ENCODE measurements around the gene PHACTR4. TPM values are rescaled to one million over a fixed set of nuclear protein-coding genes. Genes with fewer than 3 reads are reported as not detected.
"Not testable (repeated sequence)": the region's sequence is repeated elsewhere in the genome, so short reads cannot be mapped to it uniquely, and the experiment has no call there.

The PHACTR4 gene
- total RNA-seq, 1 donor from 2014 or later = 14.9 TPM

DNA sequence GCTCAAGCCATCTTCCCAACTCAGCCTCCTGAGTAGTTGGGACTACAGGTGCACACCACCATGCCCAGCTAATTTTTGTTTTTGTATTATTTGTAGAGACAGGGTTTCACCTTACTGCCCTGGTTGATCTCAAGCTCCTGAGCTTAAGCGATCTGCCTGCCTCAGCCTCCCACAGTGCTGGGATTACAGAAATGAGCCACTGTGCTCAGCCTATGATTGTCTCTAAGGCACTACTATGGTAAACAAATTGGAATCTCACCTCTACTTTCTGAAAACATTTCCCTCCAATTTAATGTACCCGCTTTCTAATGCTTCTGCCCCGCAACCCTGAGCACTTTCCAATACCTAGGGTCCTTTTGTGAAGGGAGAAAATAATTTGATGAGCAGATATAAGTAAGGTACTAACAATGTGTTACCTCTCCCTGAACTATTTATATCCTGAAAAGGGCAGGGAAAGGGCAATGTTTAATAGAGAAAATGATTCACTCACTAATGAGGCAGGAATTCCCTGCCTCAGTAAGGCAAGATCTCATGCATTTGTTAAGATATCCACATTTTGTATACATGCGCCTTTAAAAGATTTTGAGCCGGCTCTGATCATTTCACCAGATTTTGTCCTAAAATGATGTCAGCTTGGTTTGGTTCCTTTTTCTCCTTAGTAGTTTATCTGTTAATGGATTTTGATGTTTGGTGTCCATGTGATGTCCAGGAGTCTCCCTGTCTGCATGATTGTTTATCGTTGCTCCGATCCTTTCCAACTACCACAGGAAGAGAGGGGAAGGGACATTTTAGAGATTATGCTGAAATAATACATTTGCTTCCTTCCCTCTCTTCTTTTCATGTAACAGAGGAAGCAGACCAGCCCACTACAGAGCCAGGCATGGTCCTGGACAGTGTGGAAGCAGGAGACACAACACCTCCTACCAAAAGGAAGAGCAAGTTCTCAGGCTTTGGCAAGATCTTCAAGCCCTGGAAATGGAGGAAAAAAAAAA is 89.0 kb downstream of the PHACTR4 start:
- DNase-seq (no peak), ATAC-seq (ENCODE audit: poor library complexity) (no peak)
- intact Hi-C loops (cut with DNase I) = no loop called here

DNA sequence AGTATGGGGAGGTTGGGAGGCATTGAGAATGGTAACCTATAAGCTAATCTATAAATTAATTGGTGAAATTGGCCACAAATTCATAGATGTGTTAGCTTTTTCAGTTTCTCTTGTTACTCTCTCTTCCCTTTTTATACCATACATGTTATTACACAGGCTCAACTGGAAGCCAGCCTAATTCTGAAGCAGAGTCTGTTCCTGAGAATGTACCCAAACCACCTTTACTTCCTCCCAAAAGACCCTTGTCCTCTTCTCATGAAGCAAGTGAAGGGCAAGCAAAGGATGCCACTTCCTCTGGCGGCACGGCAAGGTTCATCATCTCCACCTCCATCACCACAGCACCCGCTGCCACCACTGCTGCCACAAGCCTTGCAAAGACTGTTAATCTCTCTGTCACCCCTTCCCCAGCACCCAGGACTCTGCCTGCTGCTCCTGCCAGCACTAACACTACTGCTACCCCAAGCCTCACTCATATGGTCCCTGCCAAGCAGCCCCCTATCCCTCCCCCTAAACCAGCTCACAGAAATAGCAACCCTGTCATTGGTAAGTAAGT is 96.8 kb downstream of the PHACTR4 start:
- DNase-seq (no peak), ATAC-seq (ENCODE audit: poor library complexity) (no peak)
- intact Hi-C loops (cut with DNase I) = loop anchor here (5.0 kb wide), 1 partner anchor 54 kb away; no protein-coding TSS in a partner anchor

DNA sequence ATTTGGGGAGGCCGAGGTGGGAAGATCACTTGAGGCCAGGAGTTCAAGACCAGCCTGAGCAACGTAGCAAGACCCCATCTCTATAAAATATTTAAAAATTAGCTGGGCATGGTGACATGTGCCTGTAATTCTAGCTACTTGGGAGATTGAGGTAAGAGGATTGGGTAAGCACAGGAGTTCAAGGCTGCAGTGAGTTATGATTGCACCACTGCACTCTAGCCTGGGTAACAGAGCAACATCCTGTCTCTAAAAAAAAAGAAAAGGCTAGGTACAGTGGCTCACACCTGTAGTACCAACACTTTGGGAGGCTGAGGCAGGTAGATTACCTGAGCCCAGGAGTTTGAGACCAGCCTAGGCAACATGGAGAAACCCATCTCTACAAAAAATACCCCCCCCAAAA is 100.6 kb downstream of the PHACTR4 start:
- DNase-seq = no peak
- no peak for ATAC-seq (ENCODE audit: poor library complexity)
- intact Hi-C loops (cut with DNase I) = no loop called here

DNA sequence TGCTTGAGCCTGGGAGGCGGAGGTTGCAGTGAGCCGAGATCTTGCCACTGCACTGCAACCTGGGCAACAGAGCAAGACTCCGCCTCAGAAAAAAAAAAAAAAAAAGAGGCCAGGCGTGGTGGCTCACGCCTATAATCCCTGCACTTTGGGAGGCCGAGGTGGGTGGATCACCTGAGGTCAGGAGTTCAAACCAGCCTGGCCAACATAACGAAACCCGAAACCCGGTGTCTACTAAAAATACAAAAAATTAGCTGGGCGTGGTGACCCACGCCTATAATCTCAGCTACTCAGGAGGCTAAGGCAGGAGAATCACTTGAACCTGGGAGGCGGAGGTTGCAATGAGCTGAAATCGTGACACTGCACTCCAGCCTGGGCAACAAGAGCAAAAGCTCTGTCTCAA is 110.0 kb downstream of the PHACTR4 start:
- ATAC-seq (ENCODE audit: poor library complexity); DNase-seq; intact Hi-C loops (cut with DNase I): not testable (repeated sequence)

DNA sequence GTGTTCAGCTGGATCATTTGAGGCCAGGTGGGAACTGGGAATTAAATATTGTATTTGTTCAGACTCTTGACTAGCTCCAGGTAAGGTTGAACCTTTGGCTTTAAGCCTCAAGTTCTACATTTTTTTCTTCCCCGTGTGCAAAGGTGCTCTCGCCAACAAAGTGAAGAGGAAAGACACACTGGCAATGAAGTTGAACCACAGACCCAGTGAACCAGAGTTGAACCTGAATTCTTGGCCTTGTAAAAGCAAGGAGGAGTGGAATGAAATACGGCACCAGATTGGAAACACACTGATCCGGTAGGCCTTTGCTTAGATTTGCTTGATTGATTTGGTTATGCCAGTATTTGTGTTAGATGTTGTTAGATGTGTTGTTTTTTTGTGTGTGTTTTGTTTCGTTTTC is 110.8 kb downstream of the PHACTR4 start:
- DNase-seq (no peak), ATAC-seq (ENCODE audit: poor library complexity) (no peak)
- intact Hi-C loops (cut with DNase I) = no loop called here

DNA sequence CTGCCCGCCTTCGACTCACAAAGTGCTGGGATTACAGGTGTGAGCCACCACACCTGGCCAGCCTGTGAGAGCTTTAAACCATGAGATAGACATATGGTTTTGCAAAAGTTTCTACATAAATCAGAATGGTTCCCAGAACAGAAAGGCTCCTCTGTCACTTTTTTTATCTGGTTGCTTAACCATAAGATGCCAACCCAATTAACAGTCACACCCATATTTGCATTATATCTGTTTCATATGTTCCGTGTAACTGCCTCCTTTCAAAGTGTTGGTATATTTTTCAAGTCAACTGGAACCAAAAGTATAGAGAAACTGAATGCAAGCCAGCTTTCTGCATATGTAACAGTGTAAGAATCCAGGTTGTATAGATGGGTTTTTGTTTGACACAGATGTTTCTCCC is 112.6 kb downstream of the PHACTR4 start:
- ATAC-seq (ENCODE audit: poor library complexity) = no peak
- intact Hi-C loops (cut with DNase I) = no loop called here
- no peak for DNase-seq

DNA sequence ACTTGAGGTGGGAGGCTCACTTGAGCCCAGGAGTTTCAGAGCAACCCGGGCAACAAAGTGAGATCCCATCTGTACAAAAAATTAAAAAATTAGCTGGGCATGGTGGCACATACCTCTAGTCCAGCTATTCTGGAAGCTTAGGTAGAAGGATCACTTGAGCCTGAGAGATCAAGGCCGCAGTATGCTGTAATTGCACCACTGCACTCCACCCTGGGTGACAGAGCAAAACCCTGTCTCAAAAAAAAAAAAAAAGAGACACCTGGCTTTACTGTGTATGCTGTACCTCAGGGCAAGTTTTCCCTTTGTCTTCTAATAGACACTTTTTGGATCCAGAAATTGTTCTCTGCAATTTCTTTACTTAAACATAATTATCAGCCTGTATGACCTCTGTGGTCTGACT is 113.2 kb downstream of the PHACTR4 start:
- DNase-seq (no peak), ATAC-seq (ENCODE audit: poor library complexity) (no peak)
- intact Hi-C loops (cut with DNase I) = no loop called here

DNA sequence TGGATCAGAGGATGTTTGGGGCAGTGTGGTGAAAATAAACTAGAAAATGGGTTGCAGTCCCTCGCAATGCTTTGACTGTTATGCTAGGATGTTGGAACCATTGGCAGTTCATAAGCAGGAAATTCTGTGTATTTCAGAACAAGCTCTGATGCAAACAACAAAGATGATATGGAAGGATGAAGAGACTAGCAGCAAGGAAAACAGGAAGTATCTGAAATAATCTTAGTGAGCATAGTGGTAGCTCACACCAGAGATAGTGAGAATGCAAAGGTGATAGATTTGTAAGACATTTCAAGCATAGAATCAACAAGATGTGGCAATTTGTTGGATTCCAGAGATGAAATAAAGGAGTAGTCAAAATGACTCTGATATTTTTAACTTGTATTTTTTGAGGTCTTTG is 125.2 kb downstream of the PHACTR4 start:
- intact Hi-C loops (cut with DNase I) = no loop called here

DNA sequence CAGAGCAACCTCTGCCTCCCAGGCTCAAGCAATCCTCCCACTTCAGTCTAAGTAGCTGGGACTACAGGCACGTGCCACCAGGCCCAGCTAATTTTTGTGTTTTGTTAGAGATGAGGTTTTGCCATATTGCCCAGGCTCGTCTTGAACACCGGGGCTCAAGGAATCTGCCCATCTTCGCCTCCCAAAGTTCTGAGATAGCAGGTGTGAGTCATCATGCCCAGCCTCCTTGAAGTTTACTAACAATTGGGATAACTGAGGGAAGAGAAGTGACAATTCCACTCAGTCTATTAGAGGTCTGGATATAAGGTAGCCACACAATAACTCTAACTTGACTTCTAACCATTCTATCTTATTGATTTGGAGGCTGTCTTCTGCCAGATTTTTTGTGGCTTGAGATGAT is 130.0 kb downstream of the PHACTR4 start:
- DNase-seq = no peak
- no peak for ATAC-seq (ENCODE audit: poor library complexity)
- intact Hi-C loops (cut with DNase I) = no loop called here

More for the DNA sequence above, 125.2 kb downstream of the PHACTR4 start:
- DNase-seq (no peak), ATAC-seq (ENCODE audit: poor library complexity) (no peak)

DNA sequence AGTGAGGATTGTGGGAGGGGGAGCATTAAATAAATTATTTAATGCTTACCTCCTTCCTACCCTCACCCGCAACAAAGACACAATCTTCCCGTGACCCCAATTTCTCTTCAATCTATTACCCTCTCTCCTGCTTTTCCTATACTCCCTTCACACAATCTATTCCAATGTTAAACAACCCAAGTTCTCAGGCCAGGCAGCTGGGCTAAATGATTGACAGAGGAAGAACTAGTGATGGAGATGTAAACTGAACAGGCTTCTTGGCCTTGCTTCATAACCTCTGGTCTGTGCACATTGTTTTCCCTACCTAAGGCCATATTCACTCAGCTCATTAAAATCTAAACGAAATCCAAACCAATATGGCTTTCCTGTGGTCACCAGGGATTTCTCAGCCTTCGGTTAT is 132.4 kb downstream of the PHACTR4 start:
- no peak for ATAC-seq (ENCODE audit: poor library complexity)
- no peak for DNase-seq
- intact Hi-C loops (cut with DNase I) = no loop called here

DNA sequence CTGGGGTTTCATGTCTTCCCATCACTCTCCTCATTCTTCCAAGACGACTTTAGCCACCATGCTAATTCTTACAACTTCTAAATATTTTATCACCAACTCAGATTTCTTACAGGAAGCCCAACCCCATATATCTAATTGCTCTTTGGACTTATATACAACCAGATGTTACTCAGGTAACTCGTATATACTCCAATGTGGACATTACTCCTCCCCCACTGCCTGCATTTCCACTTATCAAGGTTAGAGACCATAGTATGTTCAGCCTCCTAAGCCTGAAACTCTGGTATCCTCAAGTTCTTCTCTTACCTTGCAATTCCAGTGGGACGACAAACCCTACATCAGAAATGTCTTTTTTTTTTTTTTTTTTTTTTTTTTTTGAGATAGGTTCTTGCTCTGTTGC is 133.6 kb downstream of the PHACTR4 start:
- DNase-seq = no peak
- intact Hi-C loops (cut with DNase I) = no loop called here
- no peak for ATAC-seq (ENCODE audit: poor library complexity)

DNA sequence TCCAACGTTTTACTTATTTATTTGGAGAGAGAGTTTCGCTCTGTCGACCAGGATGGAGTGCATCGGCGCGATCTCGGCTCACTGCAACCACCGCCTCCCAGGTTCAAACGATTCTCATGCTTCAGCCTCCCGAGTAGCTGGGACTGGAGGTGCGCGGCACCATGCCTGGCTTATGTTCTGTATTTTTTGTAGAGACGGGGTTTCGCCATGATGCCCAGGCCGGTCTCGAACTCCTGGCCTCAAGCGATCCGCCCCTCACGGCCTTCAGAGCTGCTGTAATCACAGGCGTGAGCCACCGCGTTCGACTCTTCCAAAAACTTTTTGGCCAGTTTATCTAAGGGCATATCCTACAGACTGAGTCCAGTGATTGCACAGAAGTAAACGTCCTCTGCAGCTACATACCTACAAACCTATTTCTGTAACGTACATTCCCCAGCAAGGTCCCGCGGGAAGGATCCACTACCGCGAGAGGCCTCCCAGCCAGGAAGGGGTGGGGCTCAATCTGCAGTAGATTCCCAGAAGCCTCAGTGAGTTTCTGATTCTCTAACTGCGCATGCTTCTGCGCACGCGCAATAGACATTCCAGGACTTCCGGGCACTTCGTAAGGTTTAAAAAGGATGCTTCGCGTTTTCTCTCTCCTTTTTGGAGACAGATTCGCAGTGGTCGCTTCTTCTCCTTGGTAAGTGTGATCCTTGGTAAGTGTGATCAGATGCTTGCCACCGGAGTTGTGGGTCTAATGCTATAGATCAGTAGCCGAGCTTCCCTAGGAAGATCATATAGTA is 136.1 kb downstream of the PHACTR4 start, which contains the start of gene RCC1:
RCC1 (plus strand) TSS at position 638 of the 782 bp plus-strand sequence. CDS start 23,824 bp downstream, outside the sequence.
- peak; percentile 99 for ATAC-seq (ENCODE audit: poor library complexity)
- intact Hi-C loops (cut with DNase I) = no loop called here
- peak; percentile 97 for DNase-seq

DNA sequence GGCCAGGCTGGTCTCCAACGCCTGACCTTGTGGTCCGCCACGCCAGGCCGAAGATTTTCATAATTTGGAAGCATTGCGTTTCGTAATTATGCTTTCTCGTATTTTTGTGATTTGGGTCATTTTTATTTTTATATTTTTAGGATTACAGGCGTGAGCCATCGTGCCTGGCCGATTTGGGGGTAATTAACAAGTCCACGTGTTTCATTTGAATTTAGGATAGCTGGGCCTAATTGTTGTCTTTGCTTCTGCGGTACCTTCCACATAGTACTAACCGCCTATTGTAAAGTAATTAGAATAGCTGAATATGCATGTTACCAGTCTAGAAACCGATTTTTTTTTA is 137.3 kb downstream of the PHACTR4 start:
- ATAC-seq (ENCODE audit: poor library complexity) (no peak), DNase-seq (no peak)
- intact Hi-C loops (cut with DNase I) = no loop called here

DNA sequence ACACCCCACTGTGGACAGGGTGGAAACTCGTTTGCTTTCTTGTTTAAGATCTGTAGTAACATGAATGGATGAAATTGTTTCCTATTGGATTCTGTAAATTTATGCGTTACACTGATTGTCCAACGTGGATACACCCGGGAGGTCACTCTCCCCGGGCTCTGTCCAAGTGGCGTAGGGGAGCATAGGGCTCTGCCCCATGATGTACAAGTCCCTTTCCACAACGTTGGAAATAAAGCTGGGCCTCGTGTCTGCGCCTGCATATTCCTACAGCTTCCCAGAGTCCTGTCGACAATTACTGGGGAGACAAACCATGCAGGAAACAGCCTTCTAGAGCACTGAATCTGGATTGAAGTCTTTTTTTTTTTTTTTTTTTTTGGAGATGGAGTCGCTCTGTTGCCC is 137.7 kb downstream of the PHACTR4 start:
- ATAC-seq (ENCODE audit: poor library complexity) (no peak), DNase-seq (no peak)
- intact Hi-C loops (cut with DNase I) = no loop called here

DNA sequence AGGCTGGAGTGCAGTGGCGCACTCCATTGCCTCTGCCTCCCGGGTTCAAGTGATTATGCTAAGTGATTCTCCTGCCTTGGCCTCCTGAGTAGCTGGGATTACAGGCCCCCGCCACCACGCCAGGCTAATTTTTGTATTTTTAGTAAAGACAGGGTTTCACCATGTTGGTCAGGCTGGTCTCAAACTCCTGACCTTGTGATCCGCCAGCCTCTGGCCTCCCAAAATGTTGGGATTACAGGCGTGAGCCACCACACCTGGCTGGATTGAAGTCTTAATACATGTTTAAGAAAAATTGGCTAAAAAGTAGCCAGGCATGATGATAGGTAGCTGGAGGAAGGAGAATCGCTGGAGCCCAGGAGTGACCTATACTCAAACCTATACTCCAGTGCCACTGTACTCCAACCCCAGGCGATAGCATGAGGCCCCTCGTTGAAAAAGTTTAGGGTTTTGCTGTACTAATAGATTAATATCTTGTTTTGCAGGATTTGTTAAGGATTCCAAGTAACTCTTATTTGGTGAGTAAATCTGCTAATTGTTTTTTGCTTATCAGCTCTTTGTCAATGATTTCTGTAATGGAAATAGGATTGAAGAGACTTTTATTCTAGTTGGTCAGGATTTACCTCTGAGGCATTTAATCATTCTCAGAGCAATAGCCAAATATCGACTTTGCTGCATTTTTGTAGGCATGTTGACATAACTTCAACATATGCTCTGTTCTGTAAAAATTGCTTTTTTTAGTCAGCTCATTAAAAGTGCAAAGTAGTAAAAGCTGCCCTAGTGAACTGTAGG is 138.3 kb downstream of the PHACTR4 start:
- ATAC-seq (ENCODE audit: poor library complexity) = no peak
- no peak for DNase-seq
- intact Hi-C loops (cut with DNase I) = no loop called here

DNA sequence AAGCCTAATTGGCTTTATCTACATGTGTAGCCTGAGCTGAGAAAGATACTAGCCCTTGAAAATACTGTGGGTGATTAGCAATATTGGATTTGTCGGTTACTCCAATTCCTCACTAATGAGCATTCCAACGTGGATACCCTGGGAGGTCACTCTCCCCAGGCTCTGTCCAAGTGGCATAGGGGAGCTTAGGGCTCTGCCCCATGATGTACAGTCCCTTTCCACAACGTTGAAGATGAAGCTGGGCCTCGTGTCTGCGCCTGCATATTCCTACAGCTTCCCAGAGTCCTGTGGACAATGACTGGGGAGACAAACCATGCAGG is 138.9 kb downstream of the PHACTR4 start:
- ATAC-seq (ENCODE audit: poor library complexity) (no peak), DNase-seq (no peak)
- intact Hi-C loops (cut with DNase I) = no loop called here

DNA sequence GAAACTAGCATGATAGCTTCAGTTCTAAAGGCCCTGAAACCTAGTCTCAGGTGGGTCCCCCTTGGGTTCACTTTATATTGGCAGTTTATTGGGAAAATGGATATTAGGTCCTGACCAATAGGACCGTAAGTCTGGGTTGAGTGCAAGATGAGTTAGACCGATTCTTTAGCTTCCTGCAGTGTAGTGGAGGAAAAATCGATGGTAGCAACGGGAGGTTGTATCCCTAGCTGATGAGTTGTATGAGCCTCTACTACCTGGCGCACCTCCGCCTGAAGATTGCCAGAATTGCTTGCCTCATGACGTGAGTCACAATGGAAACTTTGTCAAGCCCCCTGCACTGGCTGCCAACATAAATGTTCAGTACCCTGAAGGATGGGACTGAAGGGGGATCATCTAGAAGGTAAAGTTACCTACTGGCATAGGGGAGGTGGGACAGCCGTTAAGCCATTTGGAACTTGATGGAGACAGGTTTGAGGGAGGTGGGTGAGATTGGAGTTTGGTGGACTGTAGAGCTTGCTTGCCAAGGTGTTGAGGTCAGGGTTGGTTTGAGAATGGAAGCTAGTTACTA is 140.2 kb downstream of the PHACTR4 start:
- no peak for DNase-seq
- intact Hi-C loops (cut with DNase I) = loop anchor here (10.0 kb wide), 1 partner anchor 95 kb away; no protein-coding TSS in a partner anchor
- ATAC-seq (ENCODE audit: poor library complexity) = no peak

DNA sequence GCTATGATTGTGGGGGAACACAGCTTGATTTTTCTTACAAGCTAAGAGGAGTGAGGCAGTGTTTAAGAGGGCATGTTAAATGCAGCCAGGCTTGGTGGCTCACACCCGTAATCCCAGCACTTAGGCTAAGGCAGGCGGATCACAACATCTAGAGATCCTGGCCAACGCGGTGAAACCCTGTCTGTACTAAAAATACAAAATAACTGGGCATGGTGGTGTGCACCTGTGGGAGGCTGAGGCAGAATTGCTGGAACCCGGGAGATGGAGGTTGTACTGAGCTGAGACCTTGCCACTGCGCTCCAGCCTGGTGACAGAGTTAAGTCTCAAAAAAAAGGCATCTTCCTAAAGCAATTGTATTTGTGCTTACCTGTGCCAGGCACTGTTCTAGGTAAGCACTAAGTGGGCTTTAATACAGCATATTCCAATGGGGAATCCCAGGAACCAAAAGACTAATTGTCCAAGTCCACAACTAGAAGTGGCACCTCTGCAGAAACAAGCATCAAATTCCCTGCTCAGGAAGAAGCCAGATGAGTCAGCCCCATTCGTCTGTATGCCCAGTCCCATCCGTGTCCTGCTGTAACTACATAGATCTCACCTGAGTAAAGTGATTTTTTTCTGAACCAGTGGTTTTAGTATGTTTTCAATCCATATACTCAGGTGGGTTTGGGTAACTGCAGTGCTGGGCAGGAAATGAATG is 140.9 kb downstream of the PHACTR4 start:
- DNase-seq (no peak), ATAC-seq (ENCODE audit: poor library complexity) (no peak)
- intact Hi-C loops (cut with DNase I) = loop anchor here (10.0 kb wide), 1 partner anchor 94 kb away; no protein-coding TSS in a partner anchor

All from Right ventricle myocardium superior (tissue), 1 donor.